ENCODE data around the gene STRIP1. TPM values are rescaled to one million over a fixed set of nuclear protein-coding genes. Genes with fewer than 3 reads are reported as not detected.
A peak's percentile ranks its signal among the peaks of the same experiment; 100 is the strongest.
"Not testable (repeated sequence)": the region's sequence is repeated elsewhere in the genome, so short reads cannot be mapped to it uniquely, and the experiment has no call there.

STRIP1 gene
- total and polyA plus RNA-seq, 5 experiments from 2014 or later = 17.8 to 86.5 (median 26.8) TPM

DNA sequence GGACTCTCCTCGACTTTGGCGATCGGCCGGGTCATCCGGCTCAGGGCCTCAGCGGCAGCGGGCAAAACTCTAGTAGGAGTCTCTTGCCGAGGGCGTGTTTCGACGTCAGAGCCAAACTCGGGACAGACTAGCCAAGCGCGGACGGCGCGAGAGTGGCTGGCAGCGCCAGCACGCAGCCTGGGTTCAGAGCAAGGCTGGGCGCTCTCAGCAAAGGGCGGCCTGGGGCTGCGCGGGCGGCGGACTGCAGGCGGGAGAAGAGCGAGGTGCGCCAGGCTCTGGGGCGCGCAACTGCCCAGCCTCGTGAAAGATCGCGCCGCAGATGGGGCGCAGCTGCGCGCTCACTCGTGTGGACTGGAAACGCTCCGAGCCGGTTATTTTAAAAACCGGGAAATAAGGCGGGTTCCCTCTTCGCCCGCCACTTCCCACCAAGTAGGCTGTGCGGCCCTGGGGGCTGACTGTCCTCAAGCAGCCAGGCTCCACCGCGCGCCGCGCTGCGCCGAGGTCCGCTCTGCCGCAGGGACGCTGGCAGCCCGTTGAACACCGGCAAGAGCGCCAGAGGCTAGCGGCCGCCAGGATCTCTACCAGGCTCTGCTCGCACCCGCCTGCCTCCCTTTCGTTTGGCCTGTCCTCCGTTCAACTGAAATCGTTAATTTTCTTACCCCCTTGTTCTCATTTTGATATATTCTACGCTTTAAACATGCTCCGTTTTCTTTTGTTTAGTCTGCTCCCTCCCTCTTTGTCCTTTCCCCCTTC lies 33.6 kb downstream of the STRIP1 start:
- H3K27me3 Mint-ChIP-seq = peaks cover 23 to 68% (median 44%) of the 10 kb centered on the region in 5 donors
- no peaks in the 10 kb centered on the region for H3K9me3 Mint-ChIP-seq
- peaks cover 0 to 2% (median 0%) of the 10 kb centered on the region in 3 donors for H3K36me3 Mint-ChIP-seq
- peaks cover 12 to 26% (median 21%) of the 10 kb centered on the region in 4 donors for H3K4me1 Mint-ChIP-seq
- peak in 1 of 10 donors; percentile 5 for DNase-seq
- peak overlapping the region; percentile 40 to 89 (median 71) for H3K4me3 Mint-ChIP-seq
- H3K27ac Mint-ChIP-seq = peak overlapping the region in 3 of 10 donors; percentile 44 to 57 (median 50)
- POLR2A ChIA-PET = no interaction called here
- no peak for ATAC-seq

DNA sequence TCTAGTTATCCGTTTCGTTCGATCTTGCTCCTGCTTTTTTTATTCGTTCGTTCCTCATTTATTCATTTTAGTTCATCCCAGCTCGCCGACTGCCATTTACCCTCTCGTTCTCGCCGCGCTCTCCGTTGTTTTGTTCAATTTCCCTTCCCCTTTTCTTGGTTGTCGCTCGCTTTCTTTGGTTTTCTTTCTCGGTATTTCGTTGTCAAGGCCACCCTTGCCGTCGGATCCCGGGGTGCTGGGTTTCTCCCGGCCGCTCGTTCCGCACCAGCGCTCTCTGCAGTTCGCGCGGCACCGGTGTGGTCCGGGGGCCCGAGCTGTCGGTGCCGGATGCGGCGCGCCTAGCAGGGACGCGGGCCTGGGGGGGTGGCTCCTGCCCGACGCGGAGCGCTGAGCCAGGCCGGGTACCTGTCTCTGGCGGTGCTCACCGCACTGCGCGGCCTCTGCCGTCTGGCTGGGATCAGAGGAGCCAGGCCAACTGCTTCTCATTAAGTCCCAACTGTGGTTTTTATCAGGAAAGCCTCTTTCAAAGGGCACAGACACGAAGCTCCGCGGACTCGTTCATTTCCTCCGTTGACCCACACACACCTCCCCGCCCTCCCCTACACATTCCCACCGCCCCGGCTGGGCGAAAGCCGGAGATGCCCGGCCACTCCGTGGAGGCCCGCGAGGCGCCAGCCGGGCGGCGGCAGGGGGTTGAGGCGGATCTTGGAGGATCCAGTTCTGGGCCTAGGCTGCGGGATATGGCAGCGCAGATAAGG lies 34.4 kb downstream of the STRIP1 start:
- DNase-seq (peak in 3 of 10 donors; percentile 40 to 43 (median 42)), ATAC-seq (peak; percentile 66 to 72)
- H3K27ac Mint-ChIP-seq = peak overlapping the region in 3 of 10 donors; percentile 44 to 57 (median 50)
- no peaks in the 10 kb centered on the region for H3K9me3 Mint-ChIP-seq
- peak overlapping the region; percentile 40 to 89 (median 71) for H3K4me3 Mint-ChIP-seq
- H3K36me3 Mint-ChIP-seq = peaks cover 0 to under 1% (median 0%) of the 10 kb centered on the region in 3 donors
- peaks cover 25 to 71% (median 44%) of the 10 kb centered on the region in 5 donors for H3K27me3 Mint-ChIP-seq
- peaks cover 12 to 26% (median 21%) of the 10 kb centered on the region in 4 donors for H3K4me1 Mint-ChIP-seq
- POLR2A ChIA-PET = no interaction called here

DNA sequence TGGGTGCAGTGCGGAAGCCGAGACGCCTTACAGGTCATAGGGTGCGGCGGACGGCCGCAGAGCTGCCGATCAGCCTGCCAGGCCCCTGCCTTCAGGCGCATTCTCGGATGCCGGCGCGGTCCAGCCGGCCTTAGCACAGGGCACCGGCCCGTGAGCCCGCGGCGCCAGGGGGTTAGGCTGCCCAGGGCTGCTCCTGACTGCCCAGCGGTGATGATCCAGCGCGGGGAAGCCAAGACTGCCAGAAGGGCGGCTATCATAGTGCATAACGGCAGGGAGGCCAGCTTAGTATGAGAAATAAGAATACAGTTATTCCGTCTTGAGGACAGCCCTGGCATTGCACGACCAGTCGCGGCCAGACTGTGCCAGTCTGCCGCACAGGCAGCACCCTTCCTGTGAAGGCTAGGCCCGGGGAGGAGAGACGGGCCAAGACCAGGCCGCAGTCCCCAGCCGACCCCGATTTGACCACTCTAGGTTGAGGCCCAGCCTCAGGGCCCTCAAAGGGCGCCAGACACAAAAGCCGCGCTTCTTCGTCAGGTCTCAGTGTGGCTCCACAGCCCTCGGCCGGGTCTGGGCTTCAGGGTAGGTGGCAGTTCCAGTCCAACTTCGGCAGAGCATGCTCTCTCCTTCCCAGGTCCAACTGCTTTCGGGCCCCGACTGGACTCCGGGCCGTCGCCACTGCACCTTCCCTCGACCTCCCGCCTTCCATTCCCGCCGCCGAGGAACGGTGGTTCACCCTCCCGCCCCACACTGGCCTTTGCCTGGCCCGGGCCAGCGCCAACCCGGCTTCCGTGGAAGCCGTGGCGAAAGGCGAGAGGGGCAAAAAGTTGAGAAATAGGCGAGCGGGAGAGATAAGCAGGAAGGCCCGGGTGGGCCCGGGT lies 35.2 kb downstream of the STRIP1 start:
- POLR2A ChIA-PET = interaction anchor here (0.7 kb wide), 1 partner anchor 550 kb away, joined by 3 read pairs; no protein-coding TSS in a partner anchor

DNA sequence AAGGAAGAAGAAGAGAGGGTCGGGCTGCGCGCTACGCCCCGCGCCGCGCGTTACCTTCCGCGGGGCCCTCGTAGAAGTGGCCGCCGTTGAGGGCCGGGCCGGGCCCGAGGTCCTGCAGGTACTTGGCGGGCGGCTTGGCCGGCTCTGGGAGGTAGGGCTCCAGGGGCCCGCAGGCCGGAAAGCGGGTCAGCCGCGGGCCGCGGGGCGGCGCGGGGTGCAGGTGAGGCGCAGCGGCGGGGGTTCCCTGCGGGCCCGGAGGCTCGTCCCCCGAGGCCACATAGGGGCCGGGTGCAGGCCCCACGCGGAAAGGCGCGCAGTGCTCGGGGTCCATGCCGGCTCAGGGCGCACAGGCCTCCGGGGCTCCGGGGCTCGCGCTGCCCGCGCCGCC lies 35.9 kb downstream of the STRIP1 start:
- Mint-ChIP-seq H3K27me3 (peaks cover 31 to 83% (median 44%) of the 10 kb centered on the region in 5 donors), H3K4me3 (peak overlapping the region in 5 of 10 donors; percentile 48 to 84 (median 67))

More for the DNA sequence above, 35.2 kb downstream of the STRIP1 start:
- Mint-ChIP-seq H3K4me3 (peak overlapping the region in 9 of 10 donors; percentile 26 to 84 (median 61)), H3K4me1 (peaks cover 11 to 26% (median 21%) of the 10 kb centered on the region in 4 donors), H3K27ac (no peak overlapping the region), H3K27me3 (peaks cover 31 to 78% (median 44%) of the 10 kb centered on the region in 5 donors), H3K9me3 (no peaks in the 10 kb centered on the region), H3K36me3 (no peaks in the 10 kb centered on the region)
- ATAC-seq = peak; percentile 41 to 44
- DNase-seq = no peak

DNA sequence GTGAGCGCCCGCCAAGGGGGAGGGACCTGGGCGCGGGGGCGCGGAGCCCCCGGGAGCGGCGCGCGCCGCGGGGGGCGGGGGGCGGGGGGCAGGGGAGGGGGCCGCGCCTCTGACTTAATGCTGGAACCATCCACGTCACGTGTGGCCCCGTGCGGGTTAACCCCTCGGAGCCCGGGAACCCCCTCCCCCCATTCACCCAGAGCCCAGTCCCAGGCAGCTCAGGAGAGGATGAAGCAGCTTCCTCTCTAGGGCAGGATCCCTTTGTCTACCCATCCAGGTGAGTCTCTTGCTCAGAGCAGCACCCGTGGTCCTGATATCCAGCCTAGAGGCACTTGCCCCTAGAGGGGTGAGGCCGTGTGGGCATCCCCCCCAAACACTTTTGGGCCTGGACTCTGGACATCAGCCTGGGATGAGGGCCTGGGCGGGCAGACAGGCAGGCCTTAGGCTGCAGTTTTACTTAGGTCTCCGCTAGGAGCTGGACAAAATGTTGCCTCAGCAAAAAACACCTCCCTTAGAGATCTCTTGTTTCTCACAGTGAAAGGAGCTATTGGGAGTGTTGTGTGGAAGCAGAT lies 36.3 kb downstream of the STRIP1 start, which contains the start of gene ALX3:
Gene ALX3 (minus strand): TSS at position 2 of the 572 bp plus-strand sequence. CDS start 60 bp downstream, outside the sequence.
- POLR2A ChIA-PET = no interaction called here
- Mint-ChIP-seq H3K36me3 (no peaks in the 10 kb centered on the region), H3K27me3 (peaks cover 31 to 88% (median 46%) of the 10 kb centered on the region in 5 donors), H3K27ac (peak within 1 kb of the TSS in 1 of 10 donors; percentile 9), H3K9me3 (no peaks in the 10 kb centered on the region), H3K4me3 (peak within 1 kb of the TSS in 9 of 10 donors; percentile 26 to 84 (median 61)), H3K4me1 (peaks cover 10 to 26% (median 21%) of the 10 kb centered on the region in 4 donors)
- DNase-seq (no peak), ATAC-seq (no peak)

More for the DNA sequence above, 35.9 kb downstream of the STRIP1 start:
- Mint-ChIP-seq H3K4me1 (peaks cover 10 to 26% (median 21%) of the 10 kb centered on the region in 4 donors), H3K36me3 (no peaks in the 10 kb centered on the region), H3K27ac (no peak overlapping the region), H3K9me3 (no peaks in the 10 kb centered on the region)
- DNase-seq (no peak), ATAC-seq (peak; percentile 9 to 29)
- POLR2A ChIA-PET = interaction anchor here (0.7 kb wide), 1 partner anchor 550 kb away, joined by 3 read pairs; no protein-coding TSS in a partner anchor

DNA sequence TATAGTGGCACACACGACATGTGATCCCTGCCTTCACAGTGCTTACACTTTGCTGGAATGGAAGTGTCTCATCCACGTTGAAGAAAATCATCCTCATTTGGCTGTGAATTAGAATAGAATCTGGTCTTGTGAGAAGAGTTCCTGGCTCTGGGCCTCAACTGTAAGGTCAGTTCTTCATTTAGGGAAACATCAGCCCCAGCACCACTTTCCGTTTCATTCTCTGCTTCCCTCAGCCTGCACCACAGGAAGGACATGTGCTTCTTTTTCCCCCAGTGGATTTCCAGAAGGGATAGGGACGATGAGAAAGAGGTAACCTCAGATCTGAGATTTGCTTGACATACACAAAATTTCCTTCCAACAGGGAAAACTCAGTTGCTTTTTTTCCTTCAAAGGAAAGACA lies 39.7 kb downstream of the STRIP1 start:
- ATAC-seq = no peak
- Mint-ChIP-seq H3K27ac (no peak overlapping the region), H3K27me3 (peaks cover 25 to 80% (median 46%) of the 10 kb centered on the region in 5 donors), H3K36me3 (no peaks in the 10 kb centered on the region), H3K9me3 (no peaks in the 10 kb centered on the region), H3K4me3 (no peak overlapping the region), H3K4me1 (peaks cover 4 to 11% (median 10%) of the 10 kb centered on the region in 4 donors)
- DNase-seq = no peak
- POLR2A ChIA-PET = no interaction called here

DNA sequence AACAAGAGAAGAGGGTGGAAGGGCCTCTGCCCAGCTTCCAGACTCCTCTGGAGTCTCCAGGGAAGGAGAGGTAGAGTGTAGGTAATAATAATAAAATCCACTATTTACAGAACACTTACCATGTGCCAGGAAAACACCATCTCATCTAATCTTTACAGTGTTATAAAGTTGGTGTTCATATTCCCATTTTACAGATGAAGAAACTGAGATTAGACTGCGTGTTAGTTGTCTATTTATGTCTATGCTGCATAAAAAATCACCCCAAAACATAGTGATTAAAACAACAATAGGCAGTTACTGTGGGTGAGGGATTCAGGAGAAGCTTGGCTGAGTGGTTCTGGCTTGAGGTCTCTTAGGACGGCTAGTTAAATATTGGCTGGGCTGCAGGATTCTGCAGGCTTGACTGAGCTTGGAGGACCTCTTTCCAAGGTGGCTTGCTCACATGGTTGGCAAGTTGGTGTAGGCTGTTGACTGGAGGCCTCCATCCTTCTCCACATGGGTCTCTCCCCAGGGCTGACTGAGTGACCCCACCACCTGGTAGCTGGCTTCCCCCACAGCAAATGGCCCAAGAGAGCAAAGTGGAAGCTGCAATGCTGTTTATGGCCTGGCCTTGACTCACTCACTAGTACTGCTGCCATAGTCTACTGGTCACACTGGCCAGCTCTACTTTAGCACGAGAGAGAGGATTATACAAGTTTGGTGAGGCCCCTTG lies 42.5 kb downstream of the STRIP1 start:
- no peak overlapping the region for H3K4me3 Mint-ChIP-seq
- no peaks in the 10 kb centered on the region for H3K36me3 Mint-ChIP-seq
- ATAC-seq (no peak), DNase-seq (no peak)
- H3K4me1 Mint-ChIP-seq = no peaks in the 10 kb centered on the region
- H3K9me3 Mint-ChIP-seq = no peaks in the 10 kb centered on the region
- H3K27me3 Mint-ChIP-seq = peaks cover 21 to 81% (median 56%) of the 10 kb centered on the region in 5 donors
- POLR2A ChIA-PET = no interaction called here
- H3K27ac Mint-ChIP-seq = no peak overlapping the region

DNA sequence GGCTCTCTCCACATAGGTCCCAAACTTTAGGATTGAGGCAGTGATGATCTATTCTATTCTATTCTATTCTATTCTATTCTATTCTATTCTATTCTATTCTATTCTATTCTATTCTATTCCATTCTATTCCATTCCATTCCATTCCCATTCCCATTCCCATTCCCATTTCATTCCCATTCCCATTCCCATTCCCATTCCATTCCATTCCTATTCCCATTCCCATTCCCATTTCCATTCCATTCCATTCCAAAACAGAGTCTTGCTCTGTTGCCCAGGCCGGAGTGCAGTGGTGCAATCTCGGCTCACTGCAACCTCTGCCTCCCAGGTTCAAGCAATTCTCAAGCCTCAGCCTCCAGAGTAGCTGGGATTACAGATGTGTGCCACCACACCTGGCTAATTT lies 45.6 kb downstream of the STRIP1 start:
- peaks cover 22 to 86% (median 68%) of the 10 kb centered on the region in 5 donors for H3K27me3 Mint-ChIP-seq
- DNase-seq, H3K36me3 Mint-ChIP-seq, H3K4me3 Mint-ChIP-seq, H3K9me3 Mint-ChIP-seq, H3K27ac Mint-ChIP-seq, ATAC-seq, POLR2A ChIA-PET: not testable (repeated sequence)
- H3K4me1 Mint-ChIP-seq = peaks cover 10 to 20% (median 17%) of the 10 kb centered on the region in 4 donors

DNA sequence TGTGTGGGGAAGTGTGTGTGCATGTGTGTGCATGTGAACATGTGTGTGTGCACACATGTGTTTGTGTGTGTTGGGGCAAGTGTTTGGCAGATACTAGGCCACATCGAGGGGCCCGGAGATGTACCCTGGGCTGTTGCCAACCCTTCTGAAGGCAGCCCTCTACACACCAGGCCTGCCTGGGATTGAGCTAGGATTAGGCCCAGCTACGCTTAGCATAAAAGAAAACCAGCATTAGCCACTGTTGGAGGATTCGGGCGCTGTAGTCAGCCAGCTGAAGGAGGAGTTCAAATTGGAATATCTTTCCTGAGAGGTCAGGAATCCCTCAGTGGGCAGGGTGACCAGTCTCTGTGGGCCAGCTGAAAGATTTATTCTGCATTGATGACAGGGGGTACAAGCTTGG lies 46.6 kb downstream of the STRIP1 start:
- peaks cover 10 to 20% (median 18%) of the 10 kb centered on the region in 4 donors for H3K4me1 Mint-ChIP-seq
- peaks cover 27 to 87% (median 67%) of the 10 kb centered on the region in 5 donors for H3K27me3 Mint-ChIP-seq
- ATAC-seq (no peak), DNase-seq (no peak)
- H3K4me3 Mint-ChIP-seq = no peak overlapping the region
- no peaks in the 10 kb centered on the region for H3K9me3 Mint-ChIP-seq
- H3K36me3 Mint-ChIP-seq = no peaks in the 10 kb centered on the region
- POLR2A ChIA-PET = no interaction called here
- H3K27ac Mint-ChIP-seq = no peak overlapping the region

DNA sequence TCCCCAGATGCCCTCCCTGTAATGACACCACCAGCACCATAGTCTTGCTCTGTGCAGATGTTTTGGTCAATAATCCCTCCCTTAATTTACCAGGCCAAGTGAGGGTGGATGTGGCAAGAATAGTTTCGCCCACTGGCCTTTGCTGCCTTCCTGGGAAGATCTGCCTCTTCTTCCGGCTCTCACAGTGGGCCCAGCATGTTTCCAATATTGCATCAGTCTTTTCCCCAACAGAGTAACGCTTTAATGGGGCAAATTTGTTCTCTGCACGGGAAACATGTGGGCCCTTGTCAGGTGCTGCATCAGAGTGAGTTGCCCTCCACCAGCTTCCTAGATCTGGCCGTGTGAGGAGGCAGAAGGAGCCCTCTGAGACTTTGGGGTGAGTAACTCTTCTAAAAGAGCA lies 48.1 kb downstream of the STRIP1 start:
- Mint-ChIP-seq H3K4me1 (peaks cover 10 to 20% (median 18%) of the 10 kb centered on the region in 4 donors), H3K27ac (no peak overlapping the region), H3K9me3 (no peaks in the 10 kb centered on the region), H3K27me3 (peaks cover 31 to 91% (median 70%) of the 10 kb centered on the region in 5 donors), H3K36me3 (no peaks in the 10 kb centered on the region), H3K4me3 (peak overlapping the region in 6 of 10 donors; percentile 23 to 77 (median 38))
- ATAC-seq = no peak
- POLR2A ChIA-PET = no interaction called here
- DNase-seq = no peak
